HL-60 (cell line): ENCODE results near the gene CCNO.

ENCODE experiments used
- CTCF ChIP-seq: IDR thresholded peaks from one replicate; pipeline ENCODE4 v1.5.1; 2011; ENCODE audit warnings: low read length, control low read depth, inconsistent platforms; ENCODE audit not compliant: insufficient read depth
- POLR2AphosphoS5 ChIP-seq: IDR thresholded peaks from 2 replicates; pipeline ENCODE4 v1.6.1; 2012; ENCODE audit warnings: low read depth
- REST ChIP-seq: IDR thresholded peaks from 2 replicates; pipeline ENCODE4 v1.6.1; 2012; ENCODE audit warnings: low read depth; ENCODE audit not compliant: insufficient replicate concordance

GRCh38 chr5:55230086-55230629, 3.2 kb downstream of the CCNO start:
- no peak for TF ChIP-seq CTCF
- no peak for TF ChIP-seq POLR2AphosphoS5
- TF ChIP-seq REST = no peak
